ENCODE measurements around the gene RALGAPA1.

The RALGAPA1 gene

GRCh38 chr14:35712466-35712865, 96.6 kb downstream of the RALGAPA1 start:
- Histone ChIP-seq H3K4me1 (ENCODE audit: insufficient read depth, low read length) (no peaks in the 10 kb centered on the region), H3K9ac (ENCODE audit: low read depth, low read length) (no peak overlapping the region), H3K9me3 (ENCODE audit: insufficient read depth, low read depth, low read length) (no peaks in the 10 kb centered on the region), H3K36me3 (ENCODE audit: insufficient read depth, low read depth, low read length) (no peaks in the 10 kb centered on the region), H3K4me3 (ENCODE audit: low read length) (no peak overlapping the region), H3K27me3 (ENCODE audit: insufficient read depth, low read length) (no peaks in the 10 kb centered on the region), H3K27ac (ENCODE audit: low read length) (no peak overlapping the region)

GRCh38 chr14:35708062-35708461, 101.0 kb downstream of the RALGAPA1 start:
- peaks cover 11% of the 10 kb centered on the region for H3K36me3 ChIP-seq (ENCODE audit: insufficient read depth, low read depth, low read length)
- H3K9me3 ChIP-seq (ENCODE audit: insufficient read depth, low read depth, low read length): no peaks in the 10 kb centered on the region
- H3K27me3 ChIP-seq (ENCODE audit: insufficient read depth, low read length): no peaks in the 10 kb centered on the region
- H3K4me1 ChIP-seq (ENCODE audit: insufficient read depth, low read length): no peaks in the 10 kb centered on the region
- H3K9ac ChIP-seq (ENCODE audit: low read depth, low read length): no peak overlapping the region
- no peak overlapping the region for H3K4me3 ChIP-seq (ENCODE audit: low read length)
- no peak overlapping the region for H3K27ac ChIP-seq (ENCODE audit: low read length)

DNA sequence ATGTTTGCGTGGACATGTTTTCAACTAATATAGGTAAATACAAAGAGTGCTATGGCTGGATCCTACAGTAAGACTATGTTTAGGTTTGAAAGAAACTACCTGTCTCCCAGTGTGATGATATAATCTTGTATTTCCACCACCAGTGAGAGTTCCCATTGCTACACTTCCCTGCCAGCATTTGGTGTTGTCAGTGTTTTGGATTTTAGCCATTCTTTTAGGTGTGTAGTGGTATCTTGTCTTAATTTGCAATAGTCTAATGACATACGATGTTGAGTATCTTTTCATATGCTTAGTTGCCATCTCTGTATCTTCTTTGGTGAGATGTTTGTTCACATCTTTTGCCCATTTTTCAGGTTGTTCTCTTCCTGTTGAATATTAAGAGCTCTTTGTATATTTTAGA, 103.5 kb downstream of the RALGAPA1 start:
- H3K9ac ChIP-seq (ENCODE audit: low read depth, low read length): no peak overlapping the region
- H3K4me1 ChIP-seq (ENCODE audit: insufficient read depth, low read length): no peaks in the 10 kb centered on the region
- H3K27ac ChIP-seq (ENCODE audit: low read length): no peak overlapping the region
- H3K4me3 ChIP-seq (ENCODE audit: low read length): no peak overlapping the region
- H3K36me3 ChIP-seq (ENCODE audit: insufficient read depth, low read depth, low read length): peaks cover 11% of the 10 kb centered on the region
- no peaks in the 10 kb centered on the region for H3K27me3 ChIP-seq (ENCODE audit: insufficient read depth, low read length)
- H3K9me3 ChIP-seq (ENCODE audit: insufficient read depth, low read depth, low read length): no peaks in the 10 kb centered on the region

GRCh38 chr14:35704793-35705493, 104.2 kb downstream of the RALGAPA1 start:
- Histone ChIP-seq H3K4me3 (ENCODE audit: low read length) (no peak overlapping the region), H3K9me3 (ENCODE audit: insufficient read depth, low read depth, low read length) (no peaks in the 10 kb centered on the region), H3K36me3 (ENCODE audit: insufficient read depth, low read depth, low read length) (peaks cover 11% of the 10 kb centered on the region), H3K27ac (ENCODE audit: low read length) (no peak overlapping the region), H3K27me3 (ENCODE audit: insufficient read depth, low read length) (no peaks in the 10 kb centered on the region), H3K9ac (ENCODE audit: low read depth, low read length) (no peak overlapping the region), H3K4me1 (ENCODE audit: insufficient read depth, low read length) (no peaks in the 10 kb centered on the region)

DNA sequence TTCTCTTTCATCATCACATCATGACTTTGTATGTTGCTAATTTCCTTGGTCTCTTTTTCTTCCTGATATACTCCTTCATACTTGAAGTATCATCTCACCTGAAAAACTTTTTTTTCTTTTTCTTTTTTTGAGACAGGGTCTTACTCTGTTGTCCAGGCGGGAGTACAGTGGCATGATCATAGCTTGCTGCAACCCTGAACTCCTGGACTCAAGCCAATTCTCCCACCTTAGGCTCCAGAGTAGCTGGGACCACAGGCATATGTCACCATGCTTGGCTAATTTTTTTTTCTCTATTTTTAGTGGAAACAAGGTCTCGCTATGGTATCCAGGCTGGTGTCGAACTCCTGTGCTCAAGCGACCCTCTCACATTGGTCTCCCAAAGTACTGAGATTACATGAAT, 107.6 kb downstream of the RALGAPA1 start:
- no peaks in the 10 kb centered on the region for H3K27me3 ChIP-seq (ENCODE audit: insufficient read depth, low read length)
- no peak overlapping the region for H3K27ac ChIP-seq (ENCODE audit: low read length)
- H3K4me3 ChIP-seq (ENCODE audit: low read length): no peak overlapping the region
- no peaks in the 10 kb centered on the region for H3K9me3 ChIP-seq (ENCODE audit: insufficient read depth, low read depth, low read length)
- no peak overlapping the region for H3K9ac ChIP-seq (ENCODE audit: low read depth, low read length)
- H3K4me1 ChIP-seq (ENCODE audit: insufficient read depth, low read length): no peaks in the 10 kb centered on the region
- peaks cover 6% of the 10 kb centered on the region; the same call in 1 of the 2 replicates for H3K36me3 ChIP-seq (ENCODE audit: insufficient read depth, low read depth, low read length)

- Histone ChIP-seq H3K27me3 (ENCODE audit: insufficient read depth, low read length) (no peaks in the 10 kb centered on the region), H3K4me1 (ENCODE audit: insufficient read depth, low read length) (no peaks in the 10 kb centered on the region), H3K36me3 (ENCODE audit: insufficient read depth, low read depth, low read length) (no peaks in the 10 kb centered on the region), H3K9ac (ENCODE audit: low read depth, low read length) (no peak overlapping the region), H3K27ac (ENCODE audit: low read length) (no peak overlapping the region), H3K4me3 (ENCODE audit: low read length) (no peak overlapping the region), H3K9me3 (ENCODE audit: insufficient read depth, low read depth, low read length) (no peaks in the 10 kb centered on the region)
Measured at GRCh38 chr14:35699791-35700444, 109.2 kb downstream of the RALGAPA1 start.

- no peaks in the 10 kb centered on the region for H3K36me3 ChIP-seq (ENCODE audit: insufficient read depth, low read depth, low read length)
- H3K9me3 ChIP-seq (ENCODE audit: insufficient read depth, low read depth, low read length): no peaks in the 10 kb centered on the region
- H3K9ac ChIP-seq (ENCODE audit: low read depth, low read length): no peak overlapping the region
- H3K4me3 ChIP-seq (ENCODE audit: low read length): no peak overlapping the region
- H3K27me3 ChIP-seq (ENCODE audit: insufficient read depth, low read length): no peaks in the 10 kb centered on the region
- H3K27ac ChIP-seq (ENCODE audit: low read length): no peak overlapping the region
- no peaks in the 10 kb centered on the region for H3K4me1 ChIP-seq (ENCODE audit: insufficient read depth, low read length)
Measured at GRCh38 chr14:35696575-35696974, 112.5 kb downstream of the RALGAPA1 start.

- H3K9me3 ChIP-seq (ENCODE audit: insufficient read depth, low read depth, low read length): no peaks in the 10 kb centered on the region
- no peaks in the 10 kb centered on the region for H3K4me1 ChIP-seq (ENCODE audit: insufficient read depth, low read length)
- H3K27ac ChIP-seq (ENCODE audit: low read length): no peak overlapping the region
- H3K9ac ChIP-seq (ENCODE audit: low read depth, low read length): no peak overlapping the region
- no peaks in the 10 kb centered on the region for H3K36me3 ChIP-seq (ENCODE audit: insufficient read depth, low read depth, low read length)
- H3K4me3 ChIP-seq (ENCODE audit: low read length): no peak overlapping the region
- no peaks in the 10 kb centered on the region for H3K27me3 ChIP-seq (ENCODE audit: insufficient read depth, low read length)
Measured at GRCh38 chr14:35696119-35696518, 113.0 kb downstream of the RALGAPA1 start.

- Histone ChIP-seq H3K4me3 (ENCODE audit: low read length) (no peak overlapping the region), H3K27ac (ENCODE audit: low read length) (no peak overlapping the region), H3K9ac (ENCODE audit: low read depth, low read length) (no peak overlapping the region), H3K27me3 (ENCODE audit: insufficient read depth, low read length) (no peaks in the 10 kb centered on the region), H3K4me1 (ENCODE audit: insufficient read depth, low read length) (no peaks in the 10 kb centered on the region), H3K9me3 (ENCODE audit: insufficient read depth, low read depth, low read length) (no peaks in the 10 kb centered on the region), H3K36me3 (ENCODE audit: insufficient read depth, low read depth, low read length) (no peaks in the 10 kb centered on the region)
Measured at GRCh38 chr14:35695647-35696046, 113.4 kb downstream of the RALGAPA1 start.

DNA sequence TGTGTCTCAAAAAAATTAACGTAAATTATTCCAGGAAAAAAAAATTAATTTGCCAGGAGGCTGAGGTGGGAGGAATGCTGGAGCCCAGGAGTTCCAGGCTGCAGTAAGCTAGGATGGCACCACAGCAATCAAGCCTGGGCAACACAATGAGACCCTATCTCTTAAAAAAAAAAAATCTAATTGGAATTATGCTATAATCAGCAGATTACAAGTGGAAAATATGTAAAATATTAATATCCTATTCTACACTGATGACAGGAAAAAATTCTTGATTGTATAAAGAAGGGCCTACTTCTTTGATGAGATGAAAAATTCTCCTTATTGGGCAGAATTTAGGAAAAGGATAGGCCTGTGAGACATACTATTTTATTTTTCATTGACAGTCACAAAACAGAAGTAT, 114.0 kb downstream of the RALGAPA1 start:
- H3K9me3 ChIP-seq (ENCODE audit: insufficient read depth, low read depth, low read length): no peaks in the 10 kb centered on the region
- no peaks in the 10 kb centered on the region for H3K36me3 ChIP-seq (ENCODE audit: insufficient read depth, low read depth, low read length)
- H3K4me3 ChIP-seq (ENCODE audit: low read length): no peak overlapping the region
- no peak overlapping the region for H3K9ac ChIP-seq (ENCODE audit: low read depth, low read length)
- no peaks in the 10 kb centered on the region for H3K4me1 ChIP-seq (ENCODE audit: insufficient read depth, low read length)
- no peaks in the 10 kb centered on the region for H3K27me3 ChIP-seq (ENCODE audit: insufficient read depth, low read length)
- no peak overlapping the region for H3K27ac ChIP-seq (ENCODE audit: low read length)

DNA sequence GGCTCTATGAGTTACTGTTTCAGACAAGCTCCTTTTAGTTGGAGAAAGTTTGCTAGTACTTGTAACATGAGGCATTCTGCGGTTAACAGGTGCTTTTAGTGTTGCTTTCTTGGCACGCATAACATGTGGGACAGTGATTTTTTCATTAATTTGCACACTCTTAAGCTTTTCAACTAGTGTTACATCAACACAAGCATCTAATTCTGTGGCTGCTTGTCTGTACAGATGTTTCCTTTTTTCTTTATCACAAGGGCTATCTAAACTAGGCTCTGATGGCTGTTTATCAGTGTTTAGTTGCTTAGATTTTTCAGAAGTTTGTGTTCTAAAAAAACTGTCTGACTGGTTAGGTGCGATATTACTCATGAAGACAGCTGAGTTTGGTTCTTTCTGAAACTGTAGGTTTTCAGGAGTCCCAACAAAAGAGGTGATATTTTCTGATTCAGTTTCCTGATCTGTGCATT, 120.1 kb downstream of the RALGAPA1 start:
- H3K36me3 ChIP-seq (ENCODE audit: insufficient read depth, low read depth, low read length): peaks cover 3% of the 10 kb centered on the region; the same call in 1 of the 2 replicates
- no peaks in the 10 kb centered on the region for H3K27me3 ChIP-seq (ENCODE audit: insufficient read depth, low read length)
- no peak overlapping the region for H3K27ac ChIP-seq (ENCODE audit: low read length)
- H3K4me1 ChIP-seq (ENCODE audit: insufficient read depth, low read length): no peaks in the 10 kb centered on the region
- no peak overlapping the region for H3K9ac ChIP-seq (ENCODE audit: low read depth, low read length)
- H3K4me3 ChIP-seq (ENCODE audit: low read length): no peak overlapping the region
- H3K9me3 ChIP-seq (ENCODE audit: insufficient read depth, low read depth, low read length): no peaks in the 10 kb centered on the region

All from iPS-20b (cell line).